BLaER1 treated with 17β-estradiol and CSF1 and Interleukin-3, amounts not matched to agents 10 nM and 100 nM (cell line): ENCODE data around the gene SCAPER.

ENCODE experiments used
- H3K27ac ChIP-seq, 11 experiments: shearing (Covaris generic); formaldehyde crosslinking; 2 replicates each; pipeline ENCODE4 v1.8.1; 2022
- H3K27me3 ChIP-seq, 11 experiments: shearing (Covaris generic); formaldehyde crosslinking; 2 replicates each; pipeline ENCODE4 v1.8.1; 2022
- H3K36me3 ChIP-seq, 11 experiments: shearing (Covaris generic); formaldehyde crosslinking; 2 replicates each; pipeline ENCODE4 v1.8.1; 2022
- H3K4me1 ChIP-seq, 10 experiments: shearing (Covaris generic); formaldehyde crosslinking; 2 replicates each; pipeline ENCODE4 v1.8.1; 2022
- H3K4me2 ChIP-seq, 11 experiments: shearing (Covaris generic); formaldehyde crosslinking; 2 replicates each; pipeline ENCODE4 v1.8.1; 2022
- H3K4me3 ChIP-seq, 10 experiments: shearing (Covaris generic); formaldehyde crosslinking; 2 replicates each; pipeline ENCODE4 v1.8.1; 2022
- H3K9ac ChIP-seq, 11 experiments: shearing (Covaris generic); formaldehyde crosslinking; 2 replicates each; pipeline ENCODE4 v1.8.1; 2022
- H3K9me3 ChIP-seq, 11 experiments: shearing (Covaris generic); formaldehyde crosslinking; replicated peaks in 1 of 11; 2 replicates each; pipeline ENCODE4 v1.8.1; 2022
- H4K20me1 ChIP-seq, 11 experiments: shearing (Covaris generic); formaldehyde crosslinking; 2 replicates each; pipeline ENCODE4 v1.8.1; 2022
- Cebpa-rat ChIP-seq, 11 experiments: shearing (Covaris generic); IDR thresholded peaks; 2 replicates each; pipeline ENCODE4 v1.8.1; 2022

Gene SCAPER

GRCh38 chr15:76787273-76787672, 117.9 kb downstream of the SCAPER start:
- peaks cover 10 to 27% (median 21%) of the 10 kb centered on the region in 11 experiments; a peak in 20 of 22 replicates for H3K36me3 ChIP-seq
- H3K4me3 ChIP-seq = no peak overlapping the region
- H3K4me1 ChIP-seq = no peaks in the 10 kb centered on the region
- no peaks in the 10 kb centered on the region for H3K27me3 ChIP-seq
- TF ChIP-seq Cebpa-rat (IDR thresholded peaks at IDR 0.05) = no peak
- H3K4me2 ChIP-seq = no peak overlapping the region
- no peaks in the 10 kb centered on the region for H4K20me1 ChIP-seq
- H3K9me3 ChIP-seq = peaks cover 13 to 31% (median 26%) of the 10 kb centered on the region in 11 experiments; a peak in 20 of 22 replicates
- H3K27ac ChIP-seq = no peak overlapping the region
- H3K9ac ChIP-seq = no peak overlapping the region

GRCh38 chr15:76776969-76777368, 128.2 kb downstream of the SCAPER start:
- Histone ChIP-seq H3K4me2 (no peak overlapping the region), H3K4me3 (no peak overlapping the region), H3K27ac (no peak overlapping the region), H3K9me3 (peaks cover 0 to 14% (median 7%) of the 10 kb centered on the region in 11 experiments; a peak in 11 of 22 replicates), H3K36me3 (peaks cover 0 to 19% (median 9%) of the 10 kb centered on the region in 11 experiments; a peak in 11 of 22 replicates), H3K4me1 (no peaks in the 10 kb centered on the region), H3K27me3 (no peaks in the 10 kb centered on the region), H4K20me1 (no peaks in the 10 kb centered on the region), H3K9ac (no peak overlapping the region)
- no peak for TF ChIP-seq Cebpa-rat (IDR thresholded peaks at IDR 0.05)

DNA sequence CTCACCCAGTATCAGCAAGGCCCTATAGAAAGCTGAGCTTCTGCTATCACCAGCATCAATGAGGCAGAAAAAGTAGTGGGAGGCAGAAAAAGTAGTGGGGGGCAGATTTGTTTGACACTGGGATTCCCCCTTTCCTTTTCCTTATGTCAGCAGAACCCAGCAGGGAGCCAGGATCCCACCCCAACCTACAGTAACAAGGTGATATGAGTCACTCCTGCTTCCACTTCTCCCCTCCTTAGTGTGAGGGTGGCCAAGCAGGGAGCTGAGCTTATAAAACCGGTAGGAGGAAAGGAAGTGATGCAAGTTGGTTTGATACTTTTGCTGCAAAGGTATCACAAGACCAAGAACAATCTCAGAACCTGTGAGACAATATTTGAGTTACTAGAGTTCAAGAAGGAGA, 128.7 kb downstream of the SCAPER start:
- Histone ChIP-seq H3K27me3 (no peaks in the 10 kb centered on the region), H3K9me3 (peaks cover 0 to 14% (median 7%) of the 10 kb centered on the region in 11 experiments; a peak in 11 of 22 replicates), H3K9ac (no peak overlapping the region), H3K4me3 (no peak overlapping the region), H4K20me1 (no peaks in the 10 kb centered on the region), H3K36me3 (peaks cover 0 to 19% (median 9%) of the 10 kb centered on the region in 11 experiments; a peak in 11 of 22 replicates), H3K27ac (no peak overlapping the region), H3K4me1 (no peaks in the 10 kb centered on the region), H3K4me2 (no peak overlapping the region)
- no peak for TF ChIP-seq Cebpa-rat (IDR thresholded peaks at IDR 0.05)

DNA sequence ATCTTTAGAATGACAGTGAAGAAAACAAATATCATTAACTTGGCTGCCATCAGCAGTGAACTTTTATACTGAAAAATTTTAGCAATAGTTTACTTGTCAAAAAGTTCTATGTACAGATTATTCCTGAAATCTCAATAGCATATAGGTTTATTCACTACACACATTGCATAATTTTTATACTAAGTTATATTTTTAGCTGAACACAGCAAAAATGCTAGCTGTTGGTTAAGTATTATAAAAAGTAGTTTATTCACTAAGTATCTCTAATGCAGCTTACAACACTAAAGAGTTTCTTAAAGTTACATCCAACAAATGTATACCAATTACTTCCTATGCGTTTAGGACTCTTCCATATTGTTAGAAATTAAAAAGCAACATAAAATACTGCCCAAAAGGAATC, 131.9 kb downstream of the SCAPER start:
- Histone ChIP-seq H3K4me2 (no peak overlapping the region), H3K9ac (no peak overlapping the region)

GRCh38 chr15:76772776-76773175, 132.4 kb downstream of the SCAPER start:
- H3K4me3 ChIP-seq = no peak overlapping the region
- no peaks in the 10 kb centered on the region for H4K20me1 ChIP-seq
- no peak overlapping the region for H3K4me2 ChIP-seq
- H3K9ac ChIP-seq = no peak overlapping the region
- H3K27me3 ChIP-seq = no peaks in the 10 kb centered on the region
- peaks cover 0 to 14% (median 7%) of the 10 kb centered on the region in 11 experiments; a peak in 11 of 22 replicates for H3K9me3 ChIP-seq
- no peak overlapping the region for H3K27ac ChIP-seq
- H3K36me3 ChIP-seq = peaks cover 0 to 9% (median 0%) of the 10 kb centered on the region in 11 experiments; a peak in 6 of 22 replicates
- H3K4me1 ChIP-seq = no peaks in the 10 kb centered on the region
- no peak for TF ChIP-seq Cebpa-rat (IDR thresholded peaks at IDR 0.05)

More for the DNA sequence above, 131.9 kb downstream of the SCAPER start:
- Histone ChIP-seq H4K20me1 (no peaks in the 10 kb centered on the region), H3K4me3 (no peak overlapping the region), H3K27ac (no peak overlapping the region), H3K9me3 (peaks cover 0 to 14% (median 7%) of the 10 kb centered on the region in 11 experiments; a peak in 11 of 22 replicates), H3K27me3 (no peaks in the 10 kb centered on the region), H3K4me1 (no peaks in the 10 kb centered on the region), H3K36me3 (peaks cover 0 to 9% (median 0%) of the 10 kb centered on the region in 11 experiments; a peak in 6 of 22 replicates)
- TF ChIP-seq Cebpa-rat (IDR thresholded peaks at IDR 0.05) = no peak

DNA sequence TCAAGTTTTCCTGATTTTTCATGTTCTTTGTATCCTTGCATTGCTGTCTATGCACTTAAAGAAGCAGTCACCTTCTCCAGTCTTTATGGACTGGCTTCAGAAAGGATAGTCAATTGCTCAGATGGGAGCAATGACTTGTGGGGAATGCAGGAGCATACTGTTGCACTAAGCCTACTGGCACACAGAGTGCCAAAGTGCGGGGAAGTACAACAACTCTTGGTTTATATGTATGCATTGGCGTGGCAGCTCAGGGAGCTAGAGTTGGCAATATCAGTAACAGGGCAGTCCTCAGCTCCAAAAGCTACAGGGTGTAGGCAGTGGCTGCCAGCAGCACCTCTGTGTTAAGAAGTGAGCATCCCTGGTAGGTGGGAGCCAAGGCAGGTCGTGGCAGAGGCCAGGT, 141.1 kb downstream of the SCAPER start:
- Histone ChIP-seq H3K4me3 (peak overlapping the region in 1 of 10 experiments; percentile 20; a peak in 2 of 20 replicates), H3K27me3 (no peaks in the 10 kb centered on the region), H3K36me3 (peaks cover 31 to 62% (median 44%) of the 10 kb centered on the region in 11 experiments), H4K20me1 (no peaks in the 10 kb centered on the region), H3K4me1 (no peaks in the 10 kb centered on the region), H3K9me3 (peaks cover 25 to 32% (median 28%) of the 10 kb centered on the region in 11 experiments), H3K27ac (no peak overlapping the region), H3K9ac (no peak overlapping the region), H3K4me2 (no peak overlapping the region)
- TF ChIP-seq Cebpa-rat (IDR thresholded peaks at IDR 0.05) = no peak

GRCh38 chr15:76763554-76763953, 141.6 kb downstream of the SCAPER start:
- Histone ChIP-seq H3K9ac (no peak overlapping the region), H3K4me2 (no peak overlapping the region), H3K27me3 (no peaks in the 10 kb centered on the region), H3K9me3 (peaks cover 25 to 32% (median 28%) of the 10 kb centered on the region in 11 experiments), H3K36me3 (peaks cover 31 to 63% (median 44%) of the 10 kb centered on the region in 11 experiments), H3K27ac (no peak overlapping the region), H3K4me1 (no peaks in the 10 kb centered on the region), H3K4me3 (no peak overlapping the region; a peak in 1 of 20 replicates), H4K20me1 (no peaks in the 10 kb centered on the region)
- no peak for TF ChIP-seq Cebpa-rat (IDR thresholded peaks at IDR 0.05)

DNA sequence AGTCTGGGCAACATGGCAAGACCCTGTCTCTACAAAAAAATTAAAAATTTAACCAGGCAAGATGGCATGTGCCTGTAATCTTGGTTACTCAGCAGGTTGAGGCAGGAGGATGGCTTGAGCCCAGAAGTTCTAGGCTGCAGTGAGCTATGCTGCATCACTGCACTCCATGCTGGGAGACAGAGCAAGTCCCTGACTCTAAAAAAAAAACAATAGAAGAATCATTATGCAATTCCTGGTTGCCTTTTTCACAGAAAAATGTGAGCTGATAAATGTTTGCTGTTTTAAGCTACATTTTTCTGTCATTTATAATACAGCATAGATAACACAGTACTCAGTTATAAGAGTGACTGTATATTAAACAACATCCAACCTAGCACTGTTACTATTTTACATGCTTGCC, 148.8 kb downstream of the SCAPER start:
- Histone ChIP-seq H3K27ac (no peak overlapping the region), H3K36me3 (peaks cover 0 to 14% (median 6%) of the 10 kb centered on the region in 11 experiments; a peak in 4 of 22 replicates), H3K4me1 (no peaks in the 10 kb centered on the region), H3K4me2 (no peak overlapping the region), H3K27me3 (no peaks in the 10 kb centered on the region), H3K9me3 (peaks cover 0 to 4% (median 0%) of the 10 kb centered on the region in 11 experiments; a peak in 2 of 22 replicates), H3K9ac (no peak overlapping the region), H3K4me3 (no peak overlapping the region), H4K20me1 (no peaks in the 10 kb centered on the region)
- no peak for TF ChIP-seq Cebpa-rat (IDR thresholded peaks at IDR 0.05)

DNA sequence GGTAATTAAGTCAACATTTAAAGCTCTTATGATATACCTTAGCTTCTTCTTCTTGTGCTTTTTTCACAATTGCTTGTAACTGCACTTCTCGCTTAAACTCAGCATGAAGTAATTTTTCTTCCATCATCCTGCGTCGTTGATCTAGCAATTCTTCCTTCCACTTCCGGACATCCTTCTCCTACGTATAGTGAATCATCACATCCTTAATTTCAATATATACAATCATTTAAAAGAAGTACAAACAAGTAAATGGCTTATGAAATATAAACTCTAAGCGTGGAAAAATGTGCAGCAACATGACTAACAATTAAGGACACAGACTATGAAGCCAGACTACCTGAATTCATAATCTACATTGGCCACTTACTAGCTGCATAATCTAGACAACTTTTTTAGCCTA, 151.4 kb downstream of the SCAPER start:
- H3K4me2 ChIP-seq = no peak overlapping the region

DNA sequence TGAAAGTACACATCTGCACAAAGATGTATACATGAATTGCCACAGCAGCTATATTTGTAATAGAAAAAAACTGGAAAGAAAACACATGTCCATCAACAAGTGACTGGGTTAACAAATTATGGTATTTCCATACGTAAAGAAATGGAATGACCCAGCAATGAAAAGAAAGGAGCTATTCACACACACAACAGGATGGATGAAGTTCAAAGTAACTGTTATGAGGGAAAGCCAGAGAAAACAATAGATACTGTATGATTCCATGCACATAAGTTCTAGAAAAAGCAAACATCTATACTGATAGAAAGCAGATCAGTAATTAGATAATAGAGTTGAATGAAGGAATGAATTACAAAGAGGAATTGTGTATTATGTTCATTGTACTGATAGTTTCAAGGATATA, 152.0 kb downstream of the SCAPER start:
- peaks cover 0 to 6% (median 0%) of the 10 kb centered on the region in 11 experiments; a peak in 3 of 22 replicates for H3K9me3 ChIP-seq
- no peak overlapping the region for H3K9ac ChIP-seq
- H4K20me1 ChIP-seq = no peaks in the 10 kb centered on the region
- no peak for TF ChIP-seq Cebpa-rat (IDR thresholded peaks at IDR 0.05)
- no peak overlapping the region for H3K4me3 ChIP-seq
- H3K27me3 ChIP-seq = no peaks in the 10 kb centered on the region
- H3K4me2 ChIP-seq = no peak overlapping the region
- H3K36me3 ChIP-seq = 0 out of 22 replicates have a peak, but pooled peaks cover 0 to 6% (median 0%) of the 10 kb centered on the region in 11 experiments
- H3K27ac ChIP-seq = no peak overlapping the region
- H3K4me1 ChIP-seq = no peaks in the 10 kb centered on the region

More for the DNA sequence above, 151.4 kb downstream of the SCAPER start:
- Histone ChIP-seq H3K4me3 (no peak overlapping the region), H4K20me1 (no peaks in the 10 kb centered on the region), H3K9ac (no peak overlapping the region), H3K9me3 (peaks cover 0 to 6% (median 0%) of the 10 kb centered on the region in 11 experiments; a peak in 2 of 22 replicates), H3K36me3 (0 out of 22 replicates have a peak, but pooled peaks cover 0 to 6% (median 0%) of the 10 kb centered on the region in 11 experiments), H3K4me1 (no peaks in the 10 kb centered on the region), H3K27ac (no peak overlapping the region), H3K27me3 (no peaks in the 10 kb centered on the region)
- no peak for TF ChIP-seq Cebpa-rat (IDR thresholded peaks at IDR 0.05)
